CD4-positive, CD25-positive, alpha-beta regulatory T cell (primary cell): Measurements from ENCODE around the gene PRR20E. TPM values are rescaled to one million over a fixed set of nuclear protein-coding genes. Genes with fewer than 3 reads are reported as not detected.
"Not testable (repeated sequence)": the region's sequence is repeated elsewhere in the genome, so short reads cannot be mapped to it uniquely, and the experiment has no call there.

Source experiments
- ATAC-seq, 2 donors: fragments of 150-1000 bp; cut with Tn5 transposase; one replicate each; pipeline ENCODE4 v1.10.0; 2021; ENCODE audit warnings: low read depth in 2 of 2, moderate number of reproducible peaks in 2 of 2, moderate library complexity in 1 of 2
- DNase-seq, 3 donors: peaks; one replicate each; pipeline versions ENCODE4 v3.0.0 to v3.0.0-alpha.2; 2012 to 2022; ENCODE audit warnings: mixed read lengths in 1 of 3
- H3K27ac ChIP-seq: one replicate; pipeline ENCODE4 v1.7.0; 2013; ENCODE audit warnings: mild to moderate bottlenecking, low read length; ENCODE audit not compliant: insufficient read depth, poor library complexity, severe bottlenecking
- H3K27me3 ChIP-seq: one replicate; pipeline ENCODE4 v1.7.0; 2013; ENCODE audit warnings: low read length; ENCODE audit not compliant: control insufficient read depth, insufficient read depth
- H3K36me3 ChIP-seq: one replicate; pipeline ENCODE4 v1.7.0; 2013; ENCODE audit warnings: mild to moderate bottlenecking, low read length, moderate library complexity; ENCODE audit not compliant: control insufficient read depth, insufficient read depth
- H3K4me1 ChIP-seq: 2 replicates; pipeline ENCODE4 v1.7.0; 2013; ENCODE audit warnings: mild to moderate bottlenecking, low read length; ENCODE audit not compliant: insufficient read depth, control insufficient read depth, poor library complexity, severe bottlenecking
- H3K4me3 ChIP-seq: one replicate; pipeline ENCODE4 v1.7.0; 2013; ENCODE audit warnings: low read depth, mild to moderate bottlenecking, low read length, moderate library complexity
- H3K9me3 ChIP-seq, 2 experiments: 1 replicate in 1 of 2; 2 replicates in 1 of 2; pipeline ENCODE4 v1.7.0; 2013; ENCODE audit warnings: low read length in 2 of 2, mild to moderate bottlenecking in 1 of 2, moderate library complexity in 1 of 2; ENCODE audit not compliant: control insufficient read depth in 2 of 2
- H3K27ac Mint-ChIP-seq, 3 donors: one replicate each; pipeline ENCODE4 v1.8.0; 2020 to 2022; ENCODE audit warnings: mild to moderate bottlenecking in 3 of 3, mixed read lengths in 3 of 3, moderate library complexity in 2 of 3
- H3K27me3 Mint-ChIP-seq: one replicate; pipeline ENCODE4 v1.8.0; 2022; ENCODE audit warnings: mild to moderate bottlenecking, mixed read lengths
- H3K36me3 Mint-ChIP-seq: one replicate; pipeline ENCODE4 v1.8.0; 2020; ENCODE audit warnings: mixed read lengths
- H3K4me1 Mint-ChIP-seq, 4 donors: one replicate each; pipeline ENCODE4 v1.8.0; 2020 to 2022; ENCODE audit warnings: mixed read lengths in 4 of 4, mild to moderate bottlenecking in 1 of 4
- H3K4me3 Mint-ChIP-seq, 4 donors: one replicate each; pipeline ENCODE4 v1.8.0; 2020 to 2022; ENCODE audit warnings: mild to moderate bottlenecking in 4 of 4, mixed read lengths in 4 of 4, moderate library complexity in 3 of 4
- H3K9me3 Mint-ChIP-seq, 7 donors: one replicate each; pipeline ENCODE4 v1.8.0; 2020 to 2022; ENCODE audit warnings: mixed read lengths in 7 of 7, mild to moderate bottlenecking in 3 of 7, moderate library complexity in 2 of 7
- polyA plus RNA-seq, 4 donors: library from polyadenylated mRNA; unstranded; fragments of 300-500 nt; fragmentation: Illumina TruSeq; gene quantifications; one replicate each; pipeline ENCODE4 v1.2.3, GENCODE V29; 2021
- total RNA-seq: library from RNA; stranded (reverse); gene quantifications from one replicate; pipeline ENCODE4 v1.2.3, GENCODE V29; 2022

The PRR20E gene
- total and polyA plus RNA-seq, 5 donors from 2014 or later = not detected

- H3K4me1 Mint-ChIP-seq, H3K36me3 Mint-ChIP-seq, H3K27ac Mint-ChIP-seq, ATAC-seq, H3K27me3 ChIP-seq, H3K4me3 Mint-ChIP-seq, H3K36me3 ChIP-seq, H3K4me3 ChIP-seq, DNase-seq, H3K9me3 ChIP-seq, H3K9me3 Mint-ChIP-seq, H3K27me3 Mint-ChIP-seq, H3K4me1 ChIP-seq, H3K27ac ChIP-seq: not testable (repeated sequence)
Measured at GRCh38 chr13:57147188-57147587, 19.8 kb upstream of the PRR20E start, which contains the start of gene PRR20B. Gene PRR20B (plus strand): TSS chr13:57147488. CDS start chr13:57147875, 387 bp downstream.

GRCh38 chr13:57148106-57148505 lies 18.9 kb upstream of the PRR20E start:
- not testable (repeated sequence) for H3K27me3 Mint-ChIP-seq, H3K27me3 ChIP-seq, DNase-seq, H3K9me3 Mint-ChIP-seq, H3K4me1 Mint-ChIP-seq, H3K27ac Mint-ChIP-seq, H3K4me1 ChIP-seq, H3K4me3 ChIP-seq, H3K36me3 ChIP-seq, H3K9me3 ChIP-seq, H3K4me3 Mint-ChIP-seq, ATAC-seq, H3K36me3 Mint-ChIP-seq, H3K27ac ChIP-seq

DNA sequence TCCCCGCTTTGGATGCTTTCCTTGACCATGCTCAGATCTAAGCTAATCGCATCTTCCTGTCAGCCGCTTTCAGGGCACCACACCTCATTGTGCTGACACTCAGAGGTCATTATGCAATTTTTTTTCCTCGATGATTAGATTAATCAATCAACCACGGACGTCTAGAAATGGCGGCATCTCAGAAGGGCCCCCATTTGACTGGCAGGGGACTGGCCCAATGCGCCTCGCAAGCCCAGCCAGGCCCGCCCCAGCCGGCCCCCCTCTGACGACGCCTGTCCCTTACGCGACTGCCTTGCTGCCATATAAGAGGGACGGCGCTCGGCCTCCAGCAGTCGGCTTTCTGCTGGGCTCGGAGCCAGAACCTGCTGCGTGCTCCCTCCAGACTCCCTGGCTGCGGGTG lies 13.2 kb upstream of the PRR20E start, which contains the start of gene PRR20C:
Gene PRR20C, plus strand, starts transcription at position 301 of the 400 bp plus-strand sequence. CDS start 387 bp downstream, outside the sequence.
- H3K4me3 ChIP-seq, DNase-seq, H3K36me3 ChIP-seq, ATAC-seq, H3K4me1 Mint-ChIP-seq, H3K27me3 Mint-ChIP-seq, H3K36me3 Mint-ChIP-seq, H3K9me3 ChIP-seq, H3K27me3 ChIP-seq, H3K27ac Mint-ChIP-seq, H3K4me3 Mint-ChIP-seq, H3K27ac ChIP-seq, H3K4me1 ChIP-seq, H3K9me3 Mint-ChIP-seq: not testable (repeated sequence)

GRCh38 chr13:57160332-57160731 lies 6.7 kb upstream of the PRR20E start, which contains the start of gene PRR20D:
Gene PRR20D (plus strand): TSS chr13:57160632. CDS start chr13:57161019, 387 bp downstream.
- H3K9me3 ChIP-seq, H3K27ac ChIP-seq, DNase-seq, H3K27me3 Mint-ChIP-seq, H3K36me3 ChIP-seq, H3K36me3 Mint-ChIP-seq, H3K4me1 Mint-ChIP-seq, H3K4me1 ChIP-seq, ATAC-seq, H3K4me3 ChIP-seq, H3K27me3 ChIP-seq, H3K4me3 Mint-ChIP-seq, H3K27ac Mint-ChIP-seq, H3K9me3 Mint-ChIP-seq: not testable (repeated sequence)

DNA sequence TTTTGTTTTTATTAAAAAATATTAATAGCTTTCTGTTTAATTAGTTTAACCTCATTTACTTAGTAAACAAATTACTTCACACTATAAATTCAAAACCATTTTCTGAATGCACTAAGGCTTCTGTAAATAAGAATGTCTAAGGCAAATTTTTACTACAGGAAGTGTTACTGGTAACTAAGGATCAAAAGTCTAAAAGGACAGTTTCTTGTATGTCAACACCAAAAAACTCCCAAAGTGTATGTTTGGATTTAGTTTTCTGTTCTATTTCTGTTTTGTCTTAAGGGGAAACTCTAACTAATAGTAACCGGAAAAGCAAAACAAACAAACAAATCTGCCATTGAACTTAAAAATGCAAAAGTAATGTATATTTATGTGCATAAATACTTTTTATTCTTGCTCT lies 24.7 kb downstream of the PRR20E start:
- Histone ChIP-seq H3K36me3 (no peaks in the 10 kb centered on the region), H3K27ac (no peak overlapping the region), H3K9me3 (peaks cover 0 to 2% of the 10 kb centered on the region in 2 experiments), H3K27me3 (no peaks in the 10 kb centered on the region), H3K4me3 (no peak overlapping the region), H3K4me1 (no peaks in the 10 kb centered on the region)
- Mint-ChIP-seq H3K36me3 (no peaks in the 10 kb centered on the region), H3K27ac (no peak overlapping the region), H3K4me1 (no peaks in the 10 kb centered on the region), H3K9me3 (peaks cover 0 to 26% (median 4%) of the 10 kb centered on the region in 7 donors), H3K27me3 (no peaks in the 10 kb centered on the region), H3K4me3 (no peak overlapping the region)
- DNase-seq = no peak
- no peak for ATAC-seq

DNA sequence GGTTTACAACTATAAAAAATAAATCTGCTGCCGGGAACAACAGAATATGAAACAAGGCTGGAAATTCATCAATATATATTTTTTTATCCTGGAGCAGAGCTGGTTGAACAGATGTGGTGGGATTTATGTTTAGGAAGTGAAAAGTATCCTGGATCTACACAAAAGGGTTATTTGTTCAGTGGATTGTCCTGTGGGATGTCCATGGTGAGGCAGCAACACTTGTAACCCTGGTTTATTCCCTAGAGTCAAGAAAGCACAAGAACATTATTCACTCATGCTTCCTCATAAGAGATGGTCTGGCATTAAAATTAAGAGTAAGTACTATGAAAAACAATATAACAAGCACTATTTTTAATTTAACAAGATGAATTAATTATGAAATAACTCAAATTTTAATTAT lies 46.0 kb downstream of the PRR20E start:
- DNase-seq (no peak), ATAC-seq (no peak)
- H3K9me3 Mint-ChIP-seq = peaks cover 0 to 16% (median 3%) of the 10 kb centered on the region in 7 donors
- no peaks in the 10 kb centered on the region for H3K4me1 Mint-ChIP-seq
- Histone ChIP-seq H3K4me1 (no peaks in the 10 kb centered on the region), H3K27ac (no peak overlapping the region), H3K27me3 (no peaks in the 10 kb centered on the region), H3K4me3 (no peak overlapping the region), H3K9me3 (peaks cover 0 to 4% of the 10 kb centered on the region in 2 experiments), H3K36me3 (no peaks in the 10 kb centered on the region)
- H3K4me3 Mint-ChIP-seq = no peak overlapping the region
- H3K27ac Mint-ChIP-seq = no peak overlapping the region
- H3K27me3 Mint-ChIP-seq = no peaks in the 10 kb centered on the region
- H3K36me3 Mint-ChIP-seq = no peaks in the 10 kb centered on the region

Other genes with a start within 250 kb of the PRR20E start
- gene PRR20A, start 26.3 kb upstream of the PRR20E start, total RNA-seq = not detected
- not detected for gene PRR20A, start 26.3 kb upstream of the PRR20E start, polyA plus RNA-seq
- gene PRR20B, start 19.7 kb upstream of the PRR20E start, total RNA-seq = not detected
- gene PRR20B, start 19.7 kb upstream of the PRR20E start, polyA plus RNA-seq = not detected
- not detected for gene PRR20C, start 13.1 kb upstream of the PRR20E start, total RNA-seq
- not detected for gene PRR20C, start 13.1 kb upstream of the PRR20E start, polyA plus RNA-seq
- gene PRR20D, start 6.6 kb upstream of the PRR20E start, total RNA-seq = not detected
- gene PRR20D, start 6.6 kb upstream of the PRR20E start, polyA plus RNA-seq = not detected